ENCODE measurements around the gene RBM19. TPM values are rescaled to one million over a fixed set of nuclear protein-coding genes. Genes with fewer than 3 reads are reported as not detected.
"Not testable (repeated sequence)": the region's sequence is repeated elsewhere in the genome, so short reads cannot be mapped to it uniquely, and the experiment has no call there.

Gene RBM19
- total RNA-seq, 1 donor from 2014 or later = 77.0 TPM

- ATAC-seq (ENCODE audit: low read depth) = no peak
- CTCF ChIA-PET = no interaction called here
- Mint-ChIP-seq H3K4me3 (no peak overlapping the region), H3K4me1 (no peaks in the 10 kb centered on the region), H3K36me3 (ENCODE audit: low read depth) (no peaks in the 10 kb centered on the region), H3K27me3 (peaks cover 16% of the 10 kb centered on the region), H3K9me3 (no peaks in the 10 kb centered on the region), H3K27ac (no peak overlapping the region)
- intact Hi-C loops (cut with micrococcal nuclease) = no loop called here
- POLR2A ChIA-PET = no interaction called here
- no peak for TF ChIP-seq CTCF (IDR thresholded peaks at IDR 0.05)
- no peak for DNase-seq
Observed at GRCh38 chr12:114001511-114002340, 35.6 kb upstream of the RBM19 start.

- CTCF ChIA-PET = no interaction called here
- ATAC-seq (ENCODE audit: low read depth) = no peak
- POLR2A ChIA-PET = no interaction called here
Observed at GRCh38 chr12:114000861-114001260, 34.7 kb upstream of the RBM19 start.

GRCh38 chr12:114000261-114000660 lies 34.1 kb upstream of the RBM19 start:
- intact Hi-C loops (cut with micrococcal nuclease) = not testable (repeated sequence)

More at GRCh38 chr12:114000861-114001260, 34.7 kb upstream of the RBM19 start:
- no peaks in the 10 kb centered on the region for H3K36me3 Mint-ChIP-seq (ENCODE audit: low read depth)
- no peak for TF ChIP-seq CTCF (IDR thresholded peaks at IDR 0.05)
- peaks cover 13% of the 10 kb centered on the region for H3K27me3 Mint-ChIP-seq
- no peak overlapping the region for H3K27ac Mint-ChIP-seq
- no peaks in the 10 kb centered on the region for H3K4me1 Mint-ChIP-seq
- intact Hi-C loops (cut with micrococcal nuclease) = no loop called here
- DNase-seq = no peak
- no peak overlapping the region for H3K4me3 Mint-ChIP-seq
- no peaks in the 10 kb centered on the region for H3K9me3 Mint-ChIP-seq

GRCh38 chr12:113997365-113997764 lies 31.2 kb upstream of the RBM19 start:
- ATAC-seq (ENCODE audit: low read depth) (no peak), DNase-seq (no peak)
- intact Hi-C loops (cut with micrococcal nuclease) = no loop called here
- Mint-ChIP-seq H3K27me3 (peaks cover 23% of the 10 kb centered on the region), H3K9me3 (no peaks in the 10 kb centered on the region), H3K36me3 (ENCODE audit: low read depth) (no peaks in the 10 kb centered on the region), H3K4me1 (no peaks in the 10 kb centered on the region), H3K4me3 (no peak overlapping the region), H3K27ac (no peak overlapping the region)
- CTCF ChIA-PET = no interaction called here
- POLR2A ChIA-PET = no interaction called here
- TF ChIP-seq CTCF (IDR thresholded peaks at IDR 0.05) = no peak

More at GRCh38 chr12:114000261-114000660, 34.1 kb upstream of the RBM19 start:
- H3K27ac Mint-ChIP-seq; DNase-seq; H3K9me3 Mint-ChIP-seq; ATAC-seq (ENCODE audit: low read depth); H3K36me3 Mint-ChIP-seq (ENCODE audit: low read depth); H3K4me3 Mint-ChIP-seq; CTCF ChIA-PET; H3K4me1 Mint-ChIP-seq; POLR2A ChIA-PET: not testable (repeated sequence)
- peaks cover 13% of the 10 kb centered on the region for H3K27me3 Mint-ChIP-seq

GRCh38 chr12:113996026-113996425 lies 29.9 kb upstream of the RBM19 start:
- no peak overlapping the region for H3K27ac Mint-ChIP-seq
- ChIA-PET POLR2A (no interaction called here), CTCF (no interaction called here)
- H3K27me3 Mint-ChIP-seq = peaks cover 20% of the 10 kb centered on the region
- DNase-seq (no peak), ATAC-seq (ENCODE audit: low read depth) (no peak)
- intact Hi-C loops (cut with micrococcal nuclease) = no loop called here
- no peaks in the 10 kb centered on the region for H3K36me3 Mint-ChIP-seq (ENCODE audit: low read depth)
- H3K4me3 Mint-ChIP-seq = no peak overlapping the region
- no peaks in the 10 kb centered on the region for H3K9me3 Mint-ChIP-seq
- no peak for TF ChIP-seq CTCF (IDR thresholded peaks at IDR 0.05)
- H3K4me1 Mint-ChIP-seq = no peaks in the 10 kb centered on the region
